ENCODE measurements around the gene LCN2. TPM values are rescaled to one million over a fixed set of nuclear protein-coding genes. Genes with fewer than 3 reads are reported as not detected.

The LCN2 gene
- total and polyA plus RNA-seq, 10 of the 15 experiments (the other 5 are each of a cell fraction or from before 2014, with no cell fraction given): not detected

- TF ChIP-seq E4F1 (IDR thresholded peaks at IDR 0.05; ENCODE audit: borderline replicate concordance, partially characterized antibody): no peak
- no peak for TF ChIP-seq RCOR1 (conservative IDR thresholded peaks at IDR 0.05; ENCODE audit: low read depth, low read length)
- no peak for TF ChIP-seq TARDBP (IDR thresholded peaks at IDR 0.05; ENCODE audit: borderline replicate concordance)
- no peak for TF ChIP-seq ZNF622 (IDR thresholded peaks at IDR 0.05)
These were observed 42.3 kb downstream of the LCN2 start, which contains the start of gene CIZ1 (continued) for GRCh38 chr9:128191406-128192046.

GRCh38 chr9:128192601-128193371 lies 43.5 kb downstream of the LCN2 start:
- CTCF ChIA-PET: no interaction called here
- WGBS (ENCODE audit: insufficient coverage, insufficient replicate concordance, low lambda C conversion rate, missing lambda C conversion rate): 89% methylated on average over 40 of the region's 56 CpGs
- Histone ChIP-seq H3K27ac (ENCODE audit: control insufficient read depth, insufficient read depth) (no peak overlapping the region), H3K4me1 (ENCODE audit: control insufficient read depth, insufficient read depth, low read length) (peaks cover 8% of the 10 kb centered on the region), H3K9ac (ENCODE audit: control insufficient read depth, insufficient read depth, low read length) (no peak overlapping the region), H4K20me1 (ENCODE audit: control insufficient read depth, insufficient read depth) (no peaks in the 10 kb centered on the region), H3K4me3 (no peak overlapping the region), H3K9me3 (replicated peaks; ENCODE audit: control insufficient read depth, insufficient read depth, low read length) (no peaks in the 10 kb centered on the region), H3K36me3 (ENCODE audit: control insufficient read depth in 2 of 2, insufficient read depth in 2 of 2, low read length in 1 of 2) (no peaks in the 10 kb centered on the region; a peak in 1 of 4 replicates), H3K27me3 (replicated peaks in 1 of 2; ENCODE audit: control insufficient read depth in 2 of 2, insufficient read depth in 2 of 2, low read length in 1 of 2) (no peaks in the 10 kb centered on the region), H3K4me2 (ENCODE audit: control insufficient read depth, insufficient read depth) (no peak overlapping the region), H2AFZ (ENCODE audit: control insufficient read depth, low read depth, low read length) (no peak overlapping the region), H3K79me2 (ENCODE audit: control insufficient read depth, insufficient read depth, low read length) (peaks cover 3% of the 10 kb centered on the region; the same call in 1 of the 2 replicates)
- RAD21 ChIA-PET (ENCODE audit: unreplicated experiment): no interaction called here
- intact Hi-C loops (cut with micrococcal nuclease; ENCODE audit: unreplicated experiment): no loop called here
- ATAC-seq (no peak), FAIRE-seq (no peak), DNase-seq (ENCODE audit: low read depth, low spot score) (no peak)
- SMC1A ChIA-PET (ENCODE audit: uncharacterized antibody, unreplicated experiment): no interaction called here
- POLR2A ChIA-PET: interaction anchor here (0.6 kb wide), 1 partner anchor 100 kb away, joined by 3 read pairs; no protein-coding TSS in a partner anchor
- in situ Hi-C loops (cut with MboI): no loop called here
- BruUV-seq (replicated peaks): no TSS peak
- TF ChIP-seq ZNF274 (IDR thresholded peaks at IDR 0.05; ENCODE audit: insufficient read depth, insufficient read length) (no peak), PKNOX1 (IDR thresholded peaks at IDR 0.05) (peak; percentile 52; the same call in 1 of the 2 replicates)

All from GM12878 (cell line).